HepG2 (cell line): Measurements from ENCODE around the gene PDE4D.

Experiments
- FLYWCH1 ChIP-seq: sonication (generic); formaldehyde crosslinking; IDR thresholded peaks from 2 replicates; pipeline ENCODE4 v1.8.1; 2023; ENCODE audit warnings: mild to moderate bottlenecking, missing genetic modification reagents
- ISL2 ChIP-seq: sonication (generic); formaldehyde crosslinking; IDR thresholded peaks from 2 replicates; pipeline ENCODE4 v1.5.0; 2020; ENCODE audit warnings: missing genetic modification reagents
- JARID2 ChIP-seq: sonication (generic); formaldehyde crosslinking; IDR thresholded peaks from 2 replicates; pipeline ENCODE4 v1.8.1; 2023; ENCODE audit warnings: missing genetic modification reagents, inconsistent platforms; ENCODE audit not compliant: insufficient replicate concordance
- NR3C1 ChIP-seq: sonication (generic); formaldehyde crosslinking; IDR thresholded peaks from 2 replicates; pipeline ENCODE4 v1.4.0; 2020; ENCODE audit warnings: missing genetic modification reagents
- SP1 ChIP-seq, 2 experiments: fragments of 450-650 bp in 1 of 2; sonication (generic) in 1 of 2; formaldehyde crosslinking in 1 of 2; IDR thresholded peaks; 2 replicates each; pipeline versions ENCODE4 v1.4.0 to v1.6.1; 2016 to 2020; ENCODE audit warnings: missing genetic modification reagents in 1 of 2
- SUZ12 ChIP-seq: fragments of 150-350 bp; IDR thresholded peaks from 2 replicates; pipeline ENCODE4 v1.6.1; 2014; ENCODE audit warnings: low read depth, low read length
- ZNF264 ChIP-seq: sonication (generic); formaldehyde crosslinking; IDR thresholded peaks from 2 replicates; pipeline ENCODE4 v1.4.0; 2020; ENCODE audit warnings: missing genetic modification reagents

DNA sequence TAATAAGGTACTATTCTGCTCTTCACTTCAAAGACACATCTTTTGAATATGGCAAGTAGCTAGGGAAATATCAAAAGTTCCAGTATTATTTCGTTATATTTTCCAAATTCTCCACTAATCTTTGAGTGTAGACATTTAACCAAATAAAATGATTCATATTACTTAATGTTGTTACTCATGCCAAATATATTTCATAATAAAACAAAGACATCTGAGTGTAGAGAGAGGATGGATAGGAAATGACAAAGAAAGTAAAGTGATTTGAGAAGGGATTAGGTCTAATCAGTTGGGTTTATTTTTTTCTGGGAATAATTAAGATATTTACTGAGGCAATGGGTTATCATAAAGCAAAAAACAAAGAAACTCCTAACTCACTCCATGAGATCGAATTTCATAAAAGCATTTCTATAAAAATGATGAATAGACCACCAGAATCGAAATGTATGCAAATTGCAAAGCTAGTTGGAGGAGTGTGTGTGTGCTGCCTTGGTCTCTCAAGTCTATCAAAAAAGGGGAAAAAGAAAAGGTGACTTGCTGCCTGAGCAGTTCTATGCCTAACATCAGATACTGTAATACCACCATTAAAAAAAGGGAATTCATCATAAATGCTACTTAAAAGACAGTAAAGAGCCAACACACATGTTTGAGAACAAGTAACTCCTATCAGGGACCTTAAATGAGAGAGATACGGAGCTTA, 255.5 kb downstream of the PDE4D start:
- TF ChIP-seq NR3C1 (CRISPR knock-in tag) = no peak
- no peak for TF ChIP-seq SP1 (IDR thresholded peaks at IDR 0.05)
- TF ChIP-seq SP1 (CRISPR knock-in tag; IDR thresholded peaks at IDR 0.05) = no peak
- TF ChIP-seq FLYWCH1 = no peak
- TF ChIP-seq SUZ12 = no peak
- no peak for TF ChIP-seq ZNF264 (CRISPR knock-in tag)
- no peak for TF ChIP-seq ISL2 (CRISPR knock-in tag)
- no peak for TF ChIP-seq JARID2 (CRISPR knock-in tag)
